ENCODE data around the gene PODXL.

DNA sequence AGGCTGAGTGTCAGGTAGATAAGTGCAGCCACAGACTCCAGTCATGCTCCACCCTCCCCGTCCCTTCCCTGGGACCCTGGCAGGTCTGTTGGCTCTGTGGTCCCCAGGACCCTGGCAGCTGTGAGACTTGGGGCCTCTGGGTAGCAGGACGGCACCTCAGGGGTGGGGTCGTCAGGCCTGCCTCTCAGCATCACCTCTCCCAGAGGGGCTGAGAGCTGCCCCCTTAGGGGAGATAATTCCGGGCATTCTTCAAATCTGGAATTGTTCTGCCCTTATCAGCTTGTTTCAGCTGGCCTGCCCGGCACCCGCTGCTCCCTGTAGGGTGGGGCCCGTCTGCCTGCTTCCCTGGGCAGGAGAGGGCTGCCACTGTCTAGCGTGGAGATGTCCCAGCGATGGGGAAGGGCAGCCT is 23.3 kb downstream of the PODXL start:
- no peak for TF ChIP-seq EZH2 (IDR thresholded peaks at IDR 0.05; ENCODE audit: borderline replicate concordance)
- TF ChIP-seq, protein P1, sequence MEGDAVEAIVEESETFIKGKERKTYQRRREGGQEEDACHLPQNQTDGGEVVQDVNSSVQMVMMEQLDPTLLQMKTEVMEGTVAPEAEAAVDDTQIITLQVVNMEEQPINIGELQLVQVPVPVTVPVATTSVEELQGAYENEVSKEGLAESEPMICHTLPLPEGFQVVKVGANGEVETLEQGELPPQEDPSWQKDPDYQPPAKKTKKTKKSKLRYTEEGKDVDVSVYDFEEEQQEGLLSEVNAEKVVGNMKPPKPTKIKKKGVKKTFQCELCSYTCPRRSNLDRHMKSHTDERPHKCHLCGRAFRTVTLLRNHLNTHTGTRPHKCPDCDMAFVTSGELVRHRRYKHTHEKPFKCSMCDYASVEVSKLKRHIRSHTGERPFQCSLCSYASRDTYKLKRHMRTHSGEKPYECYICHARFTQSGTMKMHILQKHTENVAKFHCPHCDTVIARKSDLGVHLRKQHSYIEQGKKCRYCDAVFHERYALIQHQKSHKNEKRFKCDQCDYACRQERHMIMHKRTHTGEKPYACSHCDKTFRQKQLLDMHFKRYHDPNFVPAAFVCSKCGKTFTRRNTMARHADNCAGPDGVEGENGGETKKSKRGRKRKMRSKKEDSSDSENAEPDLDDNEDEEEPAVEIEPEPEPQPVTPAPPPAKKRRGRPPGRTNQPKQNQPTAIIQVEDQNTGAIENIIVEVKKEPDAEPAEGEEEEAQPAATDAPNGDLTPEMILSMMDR (IDR thresholded peaks at IDR 0.05; ENCODE audit: poor library complexity): no peak
